ENCODE data around the gene PRMT6. TPM values are rescaled to one million over a fixed set of nuclear protein-coding genes. Genes with fewer than 3 reads are reported as not detected.

PRMT6 gene
- total and polyA plus RNA-seq, 10 of the 15 experiments (the other 5 are each of a cell fraction or from before 2014, with no cell fraction given) = 6.0 to 38.6 (median 26.3) TPM

DNA sequence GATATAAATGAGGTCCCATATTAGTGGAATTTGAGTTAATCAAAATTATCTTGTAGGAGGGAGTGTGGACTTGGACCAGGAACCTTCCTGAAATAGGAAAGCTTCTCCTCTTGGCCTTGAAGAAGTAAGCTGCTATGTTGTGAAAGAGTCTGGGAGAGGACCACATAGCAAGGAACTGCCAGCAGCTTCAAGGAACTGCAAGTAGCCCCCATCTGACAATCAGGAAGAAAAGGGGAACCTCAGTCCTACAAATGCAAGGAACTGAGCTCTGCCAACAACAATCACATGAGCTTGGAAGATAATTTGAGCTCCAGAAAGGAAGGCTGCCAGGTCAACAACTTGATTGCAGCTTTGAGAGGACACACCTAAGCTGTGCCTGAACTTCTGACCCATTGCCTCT lies 8.2 kb upstream of the PRMT6 start (continued):
- no peak for TF ChIP-seq STAT1 (conservative IDR thresholded peaks at IDR 0.05)
- TF ChIP-seq, protein P1, sequence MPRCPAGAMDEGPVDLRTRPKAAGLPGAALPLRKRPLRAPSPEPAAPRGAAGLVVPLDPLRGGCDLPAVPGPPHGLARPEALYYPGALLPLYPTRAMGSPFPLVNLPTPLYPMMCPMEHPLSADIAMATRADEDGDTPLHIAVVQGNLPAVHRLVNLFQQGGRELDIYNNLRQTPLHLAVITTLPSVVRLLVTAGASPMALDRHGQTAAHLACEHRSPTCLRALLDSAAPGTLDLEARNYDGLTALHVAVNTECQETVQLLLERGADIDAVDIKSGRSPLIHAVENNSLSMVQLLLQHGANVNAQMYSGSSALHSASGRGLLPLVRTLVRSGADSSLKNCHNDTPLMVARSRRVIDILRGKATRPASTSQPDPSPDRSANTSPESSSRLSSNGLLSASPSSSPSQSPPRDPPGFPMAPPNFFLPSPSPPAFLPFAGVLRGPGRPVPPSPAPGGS (IDR thresholded peaks at IDR 0.05; ENCODE audit: borderline replicate concordance, insufficient read depth, low read depth, low read length, poor library complexity, severe bottlenecking) = no peak
- TF ChIP-seq JUNB (IDR thresholded peaks at IDR 0.05) = no peak
- TF ChIP-seq RCOR1 (conservative IDR thresholded peaks at IDR 0.05; ENCODE audit: low read depth, low read length) = no peak
- no peak for TF ChIP-seq NBN (IDR thresholded peaks at IDR 0.05)
- no peak for TF ChIP-seq RFX5 (IDR thresholded peaks at IDR 0.05; ENCODE audit: low read depth, low read length)
- TF ChIP-seq, protein P2, sequence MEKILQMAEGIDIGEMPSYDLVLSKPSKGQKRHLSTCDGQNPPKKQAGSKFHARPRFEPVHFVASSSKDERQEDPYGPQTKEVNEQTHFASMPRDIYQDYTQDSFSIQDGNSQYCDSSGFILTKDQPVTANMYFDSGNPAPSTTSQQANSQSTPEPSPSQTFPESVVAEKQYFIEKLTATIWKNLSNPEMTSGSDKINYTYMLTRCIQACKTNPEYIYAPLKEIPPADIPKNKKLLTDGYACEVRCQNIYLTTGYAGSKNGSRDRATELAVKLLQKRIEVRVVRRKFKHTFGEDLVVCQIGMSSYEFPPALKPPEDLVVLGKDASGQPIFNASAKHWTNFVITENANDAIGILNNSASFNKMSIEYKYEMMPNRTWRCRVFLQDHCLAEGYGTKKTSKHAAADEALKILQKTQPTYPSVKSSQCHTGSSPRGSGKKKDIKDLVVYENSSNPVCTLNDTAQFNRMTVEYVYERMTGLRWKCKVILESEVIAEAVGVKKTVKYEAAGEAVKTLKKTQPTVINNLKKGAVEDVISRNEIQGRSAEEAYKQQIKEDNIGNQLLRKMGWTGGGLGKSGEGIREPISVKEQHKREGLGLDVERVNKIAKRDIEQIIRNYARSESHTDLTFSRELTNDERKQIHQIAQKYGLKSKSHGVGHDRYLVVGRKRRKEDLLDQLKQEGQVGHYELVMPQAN (conservative IDR thresholded peaks at IDR 0.05) = no peak
- TF ChIP-seq TCF12 (IDR thresholded peaks at IDR 0.05; ENCODE audit: low read depth, low read length) = no peak
- TF ChIP-seq ZNF384 (IDR thresholded peaks at IDR 0.05; ENCODE audit: borderline replicate concordance, low read depth, low read length) = no peak
- no peak for TF ChIP-seq BMI1 (IDR thresholded peaks at IDR 0.05; ENCODE audit: borderline replicate concordance)
- TF ChIP-seq SIX5 (IDR thresholded peaks at IDR 0.05; ENCODE audit: low read depth, low read length, severe bottlenecking) = no peak

DNA sequence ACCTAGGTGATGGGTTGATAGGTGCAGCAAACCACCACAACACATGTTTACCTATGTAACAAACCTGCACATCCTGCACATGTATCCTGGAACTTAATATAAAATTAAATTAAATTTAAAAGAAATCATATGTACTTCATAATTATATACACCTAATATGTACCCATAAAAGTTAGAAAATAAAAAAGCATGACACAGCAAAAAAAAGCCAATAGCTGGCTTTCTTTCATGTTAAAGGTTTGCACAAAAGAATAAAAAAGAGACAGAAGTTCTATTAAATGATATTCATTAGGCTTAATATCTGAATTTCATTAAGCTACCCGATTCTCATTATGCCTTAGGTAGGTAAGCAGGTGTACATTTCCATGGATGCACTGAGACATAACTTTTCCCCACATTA lies 5.2 kb upstream of the PRMT6 start:
- ATAC-seq = no peak
- no peak overlapping the region for H3K9ac ChIP-seq (ENCODE audit: control insufficient read depth, insufficient read depth, low read length)
- H3K27me3 ChIP-seq (replicated peaks in 1 of 2; ENCODE audit: control insufficient read depth in 2 of 2, insufficient read depth in 2 of 2, low read length in 1 of 2) = no peaks in the 10 kb centered on the region
- no peaks in the 10 kb centered on the region for H4K20me1 ChIP-seq (ENCODE audit: control insufficient read depth, insufficient read depth)
- ChIA-PET SMC1A (ENCODE audit: uncharacterized antibody, unreplicated experiment) (no interaction called here), RAD21 (ENCODE audit: unreplicated experiment) (no interaction called here), CTCF (interaction anchor here (1.0 kb wide), 1 partner anchor 34 kb away, joined by 6 read pairs; no protein-coding TSS in a partner anchor), POLR2A (no interaction called here)
- H3K9me3 ChIP-seq (replicated peaks; ENCODE audit: control insufficient read depth, insufficient read depth, low read length) = no peaks in the 10 kb centered on the region; the same call in 1 of the 3 replicates
- in situ Hi-C loops (cut with MboI) = no loop called here
- H3K4me1 ChIP-seq (ENCODE audit: control insufficient read depth, insufficient read depth, low read length) = no peaks in the 10 kb centered on the region
- H3K36me3 ChIP-seq (ENCODE audit: control insufficient read depth in 2 of 2, insufficient read depth in 2 of 2, low read length in 1 of 2) = no peaks in the 10 kb centered on the region
- BruUV-seq (replicated peaks) = no TSS peak
- no peak for FAIRE-seq
- no peaks in the 10 kb centered on the region for H3K79me2 ChIP-seq (ENCODE audit: control insufficient read depth, insufficient read depth, low read length)
- no peak overlapping the region for H3K4me3 ChIP-seq
- intact Hi-C loops (cut with micrococcal nuclease; ENCODE audit: unreplicated experiment) = no loop called here
- no peak overlapping the region for H2AFZ ChIP-seq (ENCODE audit: control insufficient read depth, low read depth, low read length)
- H3K4me2 ChIP-seq (ENCODE audit: control insufficient read depth, insufficient read depth) = no peak overlapping the region
- no peak overlapping the region for H3K27ac ChIP-seq (ENCODE audit: control insufficient read depth, insufficient read depth)
- DNase-seq (ENCODE audit: low read depth, low spot score) = no peak
- WGBS (ENCODE audit: insufficient coverage, insufficient replicate concordance, low lambda C conversion rate, missing lambda C conversion rate) = 48% methylated on average over 1 of the region's 1 CpG
- TF ChIP-seq TCF12 (IDR thresholded peaks at IDR 0.05; ENCODE audit: low read depth, low read length) (no peak), EED (IDR thresholded peaks at IDR 0.05; ENCODE audit: low read depth) (no peak), TBL1XR1 (IDR thresholded peaks at IDR 0.05; ENCODE audit: low read depth, low read length) (no peak), ZNF207 (IDR thresholded peaks at IDR 0.05; ENCODE audit: borderline replicate concordance) (no peak), POLR2AphosphoS2 (IDR thresholded peaks at IDR 0.05; ENCODE audit: low read depth, low read length) (no peak), TARDBP (IDR thresholded peaks at IDR 0.05; ENCODE audit: borderline replicate concordance) (no peak), ESRRA (IDR thresholded peaks at IDR 0.05; ENCODE audit: low read length) (no peak)
- TF ChIP-seq, protein P3, sequence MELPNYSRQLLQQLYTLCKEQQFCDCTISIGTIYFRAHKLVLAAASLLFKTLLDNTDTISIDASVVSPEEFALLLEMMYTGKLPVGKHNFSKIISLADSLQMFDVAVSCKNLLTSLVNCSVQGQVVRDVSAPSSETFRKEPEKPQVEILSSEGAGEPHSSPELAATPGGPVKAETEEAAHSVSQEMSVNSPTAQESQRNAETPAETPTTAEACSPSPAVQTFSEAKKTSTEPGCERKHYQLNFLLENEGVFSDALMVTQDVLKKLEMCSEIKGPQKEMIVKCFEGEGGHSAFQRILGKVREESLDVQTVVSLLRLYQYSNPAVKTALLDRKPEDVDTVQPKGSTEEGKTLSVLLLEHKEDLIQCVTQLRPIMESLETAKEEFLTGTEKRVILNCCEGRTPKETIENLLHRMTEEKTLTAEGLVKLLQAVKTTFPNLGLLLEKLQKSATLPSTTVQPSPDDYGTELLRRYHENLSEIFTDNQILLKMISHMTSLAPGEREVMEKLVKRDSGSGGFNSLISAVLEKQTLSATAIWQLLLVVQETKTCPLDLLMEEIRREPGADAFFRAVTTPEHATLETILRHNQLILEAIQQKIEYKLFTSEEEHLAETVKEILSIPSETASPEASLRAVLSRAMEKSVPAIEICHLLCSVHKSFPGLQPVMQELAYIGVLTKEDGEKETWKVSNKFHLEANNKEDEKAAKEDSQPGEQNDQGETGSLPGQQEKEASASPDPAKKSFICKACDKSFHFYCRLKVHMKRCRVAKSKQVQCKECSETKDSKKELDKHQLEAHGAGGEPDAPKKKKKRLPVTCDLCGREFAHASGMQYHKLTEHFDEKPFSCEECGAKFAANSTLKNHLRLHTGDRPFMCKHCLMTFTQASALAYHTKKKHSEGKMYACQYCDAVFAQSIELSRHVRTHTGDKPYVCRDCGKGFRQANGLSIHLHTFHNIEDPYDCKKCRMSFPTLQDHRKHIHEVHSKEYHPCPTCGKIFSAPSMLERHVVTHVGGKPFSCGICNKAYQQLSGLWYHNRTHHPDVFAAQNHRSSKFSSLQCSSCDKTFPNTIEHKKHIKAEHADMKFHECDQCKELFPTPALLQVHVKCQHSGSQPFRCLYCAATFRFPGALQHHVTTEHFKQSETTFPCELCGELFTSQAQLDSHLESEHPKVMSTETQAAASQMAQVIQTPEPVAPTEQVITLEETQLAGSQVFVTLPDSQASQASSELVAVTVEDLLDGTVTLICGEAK (IDR thresholded peaks at IDR 0.05; ENCODE audit: borderline replicate concordance) = no peak

All from GM12878 (cell line).